HG03108 (cell line): Measurements from ENCODE around the gene NELL1.

Experiments
- ATAC-seq: cut with Tn5 transposase; IDR thresholded peaks from one replicate; pipeline ENCODE4 v1.9.1; 2021; ENCODE audit warnings: moderate library complexity; ENCODE audit not compliant: unreplicated experiment

The NELL1 gene

DNA sequence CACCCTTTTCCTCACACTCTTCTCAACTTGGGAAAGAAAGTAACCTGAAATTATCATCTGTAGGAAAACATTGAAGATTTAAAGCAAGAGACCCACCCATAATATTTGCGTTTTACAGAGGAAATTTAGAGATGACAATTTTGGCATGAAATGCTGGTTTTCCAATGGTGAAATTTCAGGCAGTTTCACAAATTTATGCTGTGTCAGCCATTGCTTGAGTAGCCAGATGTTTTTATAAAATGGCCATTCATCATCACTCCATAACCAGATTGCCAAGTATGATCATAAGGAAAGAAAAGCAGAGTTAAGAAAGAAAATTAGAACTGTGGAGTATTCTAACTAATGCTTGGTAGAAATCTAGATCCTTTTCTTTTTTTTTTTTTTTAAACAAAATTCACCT is 732.9 kb downstream of the NELL1 start:
- ATAC-seq = no peak

DNA sequence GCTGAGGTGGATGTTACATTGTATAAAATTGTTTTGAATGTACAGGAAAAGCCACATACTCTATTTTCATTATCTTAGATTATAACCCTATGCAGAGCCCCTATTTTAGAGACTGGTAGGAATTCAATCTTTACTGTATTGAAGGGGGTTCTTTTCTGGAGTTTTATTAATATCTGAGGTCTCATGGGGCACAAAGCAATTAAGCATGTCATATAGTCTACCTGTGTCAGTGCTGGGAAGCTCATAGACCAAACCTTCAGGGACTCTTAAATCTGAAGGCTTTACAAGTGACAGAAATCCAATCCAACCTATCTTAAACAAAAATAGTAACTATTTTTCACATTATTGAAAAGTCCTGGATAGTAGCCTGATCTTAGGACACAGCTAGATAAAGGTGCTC is 733.7 kb downstream of the NELL1 start:
- ATAC-seq = no peak

DNA sequence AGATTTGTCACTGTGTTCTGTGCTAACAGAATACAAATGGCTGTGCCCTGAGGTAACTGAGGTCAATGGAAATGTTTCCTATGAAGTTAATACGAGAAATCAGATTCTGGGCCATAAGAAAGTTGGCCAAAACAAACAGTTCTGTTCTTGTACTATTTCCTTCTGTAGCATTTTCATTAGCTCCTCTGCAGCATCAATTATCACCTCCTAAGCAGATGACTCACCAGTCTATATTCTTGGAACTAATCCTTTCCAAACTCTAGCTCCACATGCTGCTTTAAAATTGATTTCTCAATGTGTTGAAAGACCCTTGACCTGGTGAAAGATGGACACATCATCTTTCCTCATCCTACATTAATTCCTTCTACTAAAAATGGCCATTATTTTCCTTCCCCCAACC is 736.0 kb downstream of the NELL1 start:
- no peak for ATAC-seq

DNA sequence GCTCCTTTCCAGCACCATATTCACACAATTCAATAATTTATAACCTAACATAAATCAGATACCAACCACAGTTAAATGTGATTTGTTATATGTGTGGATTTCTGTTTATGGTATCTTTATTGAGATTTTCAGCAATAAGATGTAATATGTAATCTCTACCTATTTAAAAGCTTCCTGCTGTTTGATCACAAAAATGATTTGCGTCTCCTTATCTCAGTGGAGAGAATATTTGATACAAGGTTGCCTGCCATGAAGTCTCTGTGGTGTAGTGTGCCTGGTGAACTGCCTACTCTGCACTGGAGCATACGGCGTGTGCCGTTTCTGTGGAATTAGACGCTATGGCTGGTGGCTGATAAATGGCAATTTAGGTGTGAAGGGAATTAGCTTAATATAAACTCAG is 741.1 kb downstream of the NELL1 start:
- ATAC-seq = no peak

DNA sequence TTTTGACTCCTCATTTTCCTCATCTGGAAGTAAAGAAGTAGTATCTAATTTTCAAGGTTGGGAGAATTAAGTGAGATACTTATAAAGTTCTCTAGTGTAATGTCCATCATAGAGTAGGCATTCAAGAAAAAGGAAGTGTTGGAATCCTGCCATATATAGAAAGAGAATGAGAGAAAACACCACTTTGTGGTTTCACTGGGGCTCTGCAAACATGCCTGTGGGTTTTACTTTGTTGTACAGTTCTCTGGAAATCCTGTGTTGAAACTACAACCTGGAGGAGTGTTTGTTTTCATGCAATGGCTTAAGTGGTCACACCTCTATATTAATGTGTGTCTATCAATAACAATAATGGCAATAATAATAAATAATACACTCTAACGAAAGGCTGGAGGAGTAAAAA is 741.7 kb downstream of the NELL1 start:
- ATAC-seq = no peak

DNA sequence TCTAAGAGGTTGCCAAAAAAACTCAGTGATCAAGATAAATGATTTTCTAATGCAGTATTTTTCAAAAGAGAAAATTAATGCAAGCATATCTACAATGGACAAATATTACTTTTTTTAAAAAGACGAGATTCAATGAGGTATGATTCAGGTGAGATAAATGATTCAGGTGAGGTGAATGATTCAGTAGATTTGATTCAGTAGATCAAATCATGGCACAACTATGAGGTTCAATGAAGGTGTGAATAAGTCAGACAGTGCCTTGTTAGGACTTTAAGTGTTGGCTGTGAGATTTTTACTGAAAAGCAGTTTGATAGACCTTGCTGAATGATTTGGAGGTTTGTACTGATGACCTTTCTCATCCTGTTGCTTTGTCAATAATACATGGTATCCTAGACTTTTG is 742.2 kb downstream of the NELL1 start:
- no peak for ATAC-seq

DNA sequence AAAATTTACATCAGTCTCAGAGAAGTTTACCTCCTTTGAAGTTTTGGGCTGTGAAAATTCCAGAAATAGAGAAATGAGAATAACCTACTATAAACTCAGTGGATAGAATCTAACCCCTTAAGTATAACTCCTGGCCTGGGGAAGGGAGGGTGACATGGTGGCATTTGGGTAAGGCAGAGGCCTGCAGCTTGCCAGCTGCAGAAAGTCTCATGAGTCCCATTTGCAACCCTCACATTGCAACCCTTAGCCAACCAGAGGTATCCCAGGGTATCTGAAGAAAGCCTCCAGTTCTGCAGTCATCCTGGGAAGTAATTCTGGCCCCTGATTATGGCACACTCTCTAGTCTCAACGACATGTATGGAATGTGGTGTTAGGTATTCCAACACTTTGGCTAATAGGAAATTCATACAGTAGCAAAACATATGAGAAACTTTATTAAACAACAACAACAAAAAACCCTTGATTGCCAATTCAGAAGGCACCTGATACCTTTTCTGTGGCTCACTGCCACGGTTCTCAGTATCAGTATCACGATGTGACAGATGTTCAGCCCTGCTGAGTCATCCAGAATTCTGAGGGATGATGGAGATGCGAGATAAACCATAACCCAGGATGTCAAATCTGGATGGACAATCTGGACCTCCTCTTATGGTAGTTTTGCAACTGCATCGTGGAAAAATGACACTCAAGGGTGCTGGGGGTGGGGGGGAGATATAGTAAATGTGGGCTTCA is 743.4 kb downstream of the NELL1 start:
- ATAC-seq = no peak

DNA sequence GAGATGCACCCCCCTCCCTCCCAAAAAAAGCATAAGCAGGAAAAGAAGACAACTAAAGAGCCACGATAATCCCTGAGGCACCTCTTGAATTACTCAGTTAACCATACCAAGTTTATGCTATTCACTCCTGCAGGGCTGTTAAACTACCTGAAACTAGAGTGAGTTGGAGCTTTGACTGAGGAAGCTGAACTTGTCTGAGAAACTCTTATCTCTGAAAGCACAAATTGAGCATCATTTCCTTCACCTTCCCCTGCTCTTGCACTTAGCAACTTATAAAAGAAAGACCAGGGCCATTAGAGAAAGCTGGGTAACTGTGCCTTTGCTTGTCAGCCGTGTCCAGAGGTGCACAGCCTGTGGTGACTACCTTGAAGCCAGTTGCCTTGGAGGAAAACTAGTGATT is 745.6 kb downstream of the NELL1 start:
- no peak for ATAC-seq

DNA sequence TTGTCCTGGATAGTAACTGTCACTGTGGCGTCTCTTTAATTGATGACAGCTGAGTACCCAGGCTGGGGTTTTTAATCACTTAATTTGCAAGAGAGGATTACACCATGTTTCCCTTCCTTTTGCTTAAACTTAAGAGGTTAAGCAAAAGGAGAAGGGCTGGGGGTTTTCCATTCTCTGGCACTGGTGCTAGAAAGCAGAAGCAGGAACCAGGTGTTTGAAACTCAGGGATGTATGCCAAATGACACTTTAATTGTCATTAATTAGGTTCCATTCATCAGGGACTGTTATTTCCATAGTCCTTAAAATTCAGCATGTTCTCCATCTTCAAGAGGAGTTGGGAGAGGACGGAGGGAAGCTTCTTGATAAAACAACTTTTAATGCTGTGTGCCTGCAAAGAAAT is 746.2 kb downstream of the NELL1 start:
- ATAC-seq = no peak

DNA sequence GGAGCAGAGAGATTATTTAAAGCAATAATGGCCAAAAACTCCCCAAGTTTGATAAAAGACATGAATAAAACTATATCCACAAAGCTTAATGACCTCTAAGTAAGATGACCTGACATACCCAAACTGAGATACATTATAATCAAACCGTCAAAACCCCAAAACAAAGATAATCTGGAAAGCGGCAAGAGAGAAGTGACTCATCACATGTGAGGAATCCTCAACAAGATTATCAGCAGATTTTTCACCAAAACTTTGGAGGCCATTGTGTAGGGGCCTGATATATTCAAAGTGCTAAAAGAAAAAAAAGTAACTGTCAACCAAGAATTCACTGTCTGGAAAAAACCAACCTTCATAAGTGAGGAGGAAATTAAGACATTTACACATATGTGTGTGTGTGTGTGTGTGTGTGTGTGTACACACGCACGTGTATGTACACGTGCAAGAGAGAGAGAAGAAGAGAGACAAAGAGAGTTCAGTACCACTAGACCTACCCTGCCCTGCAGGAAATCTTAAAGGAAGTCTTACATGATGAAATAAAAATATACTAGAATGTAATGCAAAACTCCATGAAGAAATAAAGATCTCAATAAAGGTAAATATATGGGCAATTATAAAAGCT is 752.4 kb downstream of the NELL1 start:
- no peak for ATAC-seq

DNA sequence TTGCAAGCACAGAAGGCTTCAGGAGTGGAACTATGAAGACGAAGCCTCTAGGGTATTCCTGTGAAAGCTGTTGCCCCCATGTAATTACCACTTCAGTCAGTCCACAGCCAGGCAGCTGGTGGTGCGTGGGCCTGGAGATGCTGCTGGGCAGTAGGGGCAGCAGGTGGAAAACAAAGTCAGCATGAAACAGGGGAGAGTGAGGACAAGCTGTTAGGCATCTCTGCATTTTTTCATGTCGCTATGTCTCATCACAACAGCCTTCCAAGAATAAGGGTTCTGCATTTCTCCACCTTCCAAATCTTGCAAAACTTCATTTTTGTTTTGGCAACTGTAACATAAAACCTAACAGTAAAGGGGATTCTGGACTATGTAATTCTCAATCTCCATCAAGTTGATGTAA is 757.5 kb downstream of the NELL1 start:
- no peak for ATAC-seq

DNA sequence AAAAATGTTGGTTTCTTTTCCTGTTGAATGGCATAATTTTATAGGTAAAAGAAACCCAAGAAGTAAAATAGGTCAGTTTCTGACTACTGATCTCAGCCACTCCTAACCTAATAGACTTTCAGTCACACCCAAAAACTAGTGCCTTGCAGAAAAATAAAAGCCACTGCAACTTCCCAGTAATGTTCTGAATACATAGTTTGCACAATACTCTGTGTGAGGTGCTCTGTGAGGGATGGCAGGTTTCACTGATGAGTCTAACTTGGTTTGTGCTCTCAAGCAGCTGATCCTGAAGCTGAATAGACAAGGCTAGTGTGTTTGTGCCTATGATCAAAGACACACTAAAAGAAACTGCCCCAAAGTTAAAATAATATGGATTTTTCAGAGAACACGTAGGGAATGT is 758.3 kb downstream of the NELL1 start:
- ATAC-seq = no peak

DNA sequence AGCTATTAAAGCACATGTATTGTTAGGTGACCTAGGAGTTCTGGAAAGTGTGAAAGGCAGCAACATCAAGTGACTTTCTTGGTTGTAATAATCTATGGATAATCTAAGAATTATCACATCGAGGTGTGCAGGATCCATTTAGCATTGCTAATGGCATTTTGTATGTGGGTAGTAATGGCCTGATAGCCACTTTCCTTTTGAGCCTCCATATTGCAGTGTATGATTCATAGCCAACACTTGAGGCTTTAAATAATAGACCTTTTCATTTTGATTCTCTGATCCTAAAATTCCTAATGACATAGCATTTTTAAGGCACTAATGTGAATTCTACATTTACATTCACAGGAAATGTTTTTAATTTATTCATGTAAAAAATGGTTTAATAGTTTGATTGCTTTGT is 759.4 kb downstream of the NELL1 start:
- no peak for ATAC-seq

DNA sequence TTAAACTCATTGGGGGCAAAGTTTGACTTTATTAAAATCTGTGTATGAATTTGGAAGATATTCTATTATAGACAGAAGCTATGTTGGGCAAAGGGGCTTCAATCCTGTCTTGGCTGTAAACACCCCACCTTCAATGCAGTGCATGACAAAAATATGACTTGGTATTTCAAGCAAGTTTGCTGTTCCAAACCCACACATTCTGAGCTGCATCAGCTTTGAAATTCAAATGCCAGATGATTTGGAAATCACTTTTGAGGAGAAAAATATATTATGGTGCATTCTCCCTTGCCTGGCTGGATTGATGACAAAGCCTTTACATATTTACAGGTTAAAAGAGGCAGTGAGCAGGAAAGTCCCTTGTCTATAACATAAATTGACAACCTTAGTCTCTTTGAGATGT is 760.0 kb downstream of the NELL1 start:
- ATAC-seq = no peak

DNA sequence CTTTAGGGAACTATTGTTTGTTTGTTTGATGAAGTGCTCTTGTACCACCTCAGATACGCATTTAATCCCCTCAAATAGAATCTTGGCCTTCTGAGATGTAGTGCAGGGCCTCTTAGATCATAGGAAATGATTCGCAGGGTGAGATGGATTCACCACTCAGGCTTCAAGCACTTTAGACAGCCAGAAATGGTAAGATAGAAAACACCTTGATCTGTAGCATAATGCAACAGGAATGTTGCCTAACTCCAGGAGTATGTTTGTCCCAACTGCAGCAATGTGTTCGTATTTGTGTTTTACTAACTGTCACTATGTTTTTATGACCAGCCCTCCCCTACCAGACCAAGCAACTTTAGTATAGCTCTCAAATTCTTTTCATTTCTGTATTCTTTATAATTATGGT is 761.2 kb downstream of the NELL1 start:
- no peak for ATAC-seq

DNA sequence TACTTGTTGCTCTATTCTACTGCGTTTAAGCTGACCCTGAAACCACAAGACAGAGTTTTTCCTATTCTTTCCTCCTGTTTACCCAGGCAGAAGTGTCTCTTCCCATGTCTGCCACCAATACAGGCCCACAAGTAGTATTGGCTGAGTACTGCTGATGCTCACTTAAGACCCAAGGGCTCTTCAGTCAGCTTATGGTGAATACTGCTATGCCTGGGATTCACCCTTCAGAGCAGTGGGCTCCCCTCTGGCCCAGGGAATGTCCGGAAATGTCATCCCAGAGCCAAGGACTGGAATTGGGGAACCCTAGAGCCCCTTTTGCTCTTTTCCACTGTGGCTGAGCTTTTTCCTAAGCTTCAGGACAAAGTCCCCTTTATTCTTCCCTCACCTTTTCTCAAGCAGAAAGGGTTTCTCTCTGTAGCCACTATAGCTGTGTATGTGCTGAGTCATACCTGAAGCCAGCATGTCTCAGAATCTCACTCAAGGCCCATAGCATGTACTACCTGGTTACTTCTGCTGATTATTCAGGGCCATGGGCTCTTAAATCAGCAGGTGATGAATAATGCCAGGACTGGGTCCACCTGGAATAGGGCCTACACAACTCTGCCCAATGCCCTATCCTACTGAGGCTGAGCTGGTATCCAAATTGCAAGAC is 777.7 kb downstream of the NELL1 start:
- no peak for ATAC-seq

DNA sequence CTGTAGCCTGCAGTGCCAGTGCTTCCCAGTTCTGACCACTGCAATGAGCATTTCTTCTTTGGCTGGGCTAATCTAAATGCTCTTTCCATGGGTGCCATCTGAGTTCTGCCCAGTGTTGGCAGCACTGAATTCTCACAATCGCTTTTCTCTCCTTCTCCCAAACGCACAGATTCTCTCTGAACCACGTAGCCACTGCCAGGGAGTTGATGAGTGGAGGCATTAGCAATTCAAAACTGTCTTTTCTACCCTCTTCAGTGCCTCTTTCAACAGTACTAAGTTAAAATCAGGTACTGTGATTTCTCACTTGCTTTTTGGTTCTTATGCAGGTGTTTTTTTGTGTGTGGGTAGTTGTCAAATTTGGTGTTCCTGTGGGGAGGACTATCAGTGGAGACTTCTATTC is 778.5 kb downstream of the NELL1 start:
- ATAC-seq = no peak

DNA sequence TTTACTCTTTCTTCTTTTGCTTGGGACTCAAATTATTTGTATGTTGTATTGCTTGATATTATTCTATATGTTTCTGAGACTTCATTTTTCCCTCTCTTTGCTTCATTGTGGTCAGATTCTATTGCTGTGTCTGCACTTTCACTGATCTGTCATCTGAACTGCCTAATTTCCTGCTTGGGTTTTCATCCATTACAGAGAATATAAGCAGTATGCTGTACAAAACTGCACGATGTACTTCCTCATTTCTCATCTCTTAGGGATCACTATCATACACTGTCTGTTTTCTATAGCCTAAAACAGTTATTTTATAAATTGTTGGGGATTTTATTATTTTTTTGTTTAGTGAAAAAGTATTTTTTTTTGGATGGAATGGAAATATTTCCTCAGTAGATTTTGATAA is 786.8 kb downstream of the NELL1 start:
- no peak for ATAC-seq

DNA sequence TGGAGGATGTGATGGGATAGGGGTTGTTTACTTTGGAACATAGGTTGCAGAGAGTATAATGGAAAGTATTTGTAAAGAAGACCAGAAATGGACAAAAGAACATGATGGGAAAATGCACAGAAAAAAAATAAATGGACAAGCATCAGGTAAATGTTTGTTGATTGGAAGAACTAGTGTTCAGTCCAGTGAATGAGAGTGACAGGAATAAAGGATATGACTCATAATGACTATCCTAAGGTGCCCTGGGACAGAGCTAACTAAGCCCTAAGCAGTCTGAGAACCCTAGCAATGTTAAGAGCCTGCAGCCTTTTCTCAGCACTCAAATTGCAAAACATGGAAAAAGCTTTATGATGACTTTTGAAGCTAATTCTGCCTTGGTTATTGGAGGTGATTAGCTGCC is 790.7 kb downstream of the NELL1 start:
- ATAC-seq = no peak

DNA sequence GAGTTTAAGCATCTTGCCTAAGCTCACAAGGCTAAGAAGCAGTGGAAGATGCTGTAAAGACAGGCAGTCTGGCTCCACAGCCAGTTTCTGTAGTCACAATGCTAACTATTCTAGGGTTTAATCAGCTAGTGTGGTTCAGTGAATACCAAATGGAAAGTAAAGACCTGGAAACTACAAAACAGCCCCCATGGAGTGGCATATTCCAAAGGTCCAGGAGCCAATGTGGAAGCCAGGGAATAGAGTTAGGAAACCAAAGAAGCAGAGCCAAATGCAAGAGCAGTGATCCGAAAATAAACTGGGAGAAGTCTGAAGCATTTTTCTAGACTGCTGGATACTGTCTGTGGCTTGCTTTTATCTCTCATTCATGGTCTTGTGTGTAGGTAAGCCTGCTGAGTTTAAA is 792.3 kb downstream of the NELL1 start:
- ATAC-seq = no peak

DNA sequence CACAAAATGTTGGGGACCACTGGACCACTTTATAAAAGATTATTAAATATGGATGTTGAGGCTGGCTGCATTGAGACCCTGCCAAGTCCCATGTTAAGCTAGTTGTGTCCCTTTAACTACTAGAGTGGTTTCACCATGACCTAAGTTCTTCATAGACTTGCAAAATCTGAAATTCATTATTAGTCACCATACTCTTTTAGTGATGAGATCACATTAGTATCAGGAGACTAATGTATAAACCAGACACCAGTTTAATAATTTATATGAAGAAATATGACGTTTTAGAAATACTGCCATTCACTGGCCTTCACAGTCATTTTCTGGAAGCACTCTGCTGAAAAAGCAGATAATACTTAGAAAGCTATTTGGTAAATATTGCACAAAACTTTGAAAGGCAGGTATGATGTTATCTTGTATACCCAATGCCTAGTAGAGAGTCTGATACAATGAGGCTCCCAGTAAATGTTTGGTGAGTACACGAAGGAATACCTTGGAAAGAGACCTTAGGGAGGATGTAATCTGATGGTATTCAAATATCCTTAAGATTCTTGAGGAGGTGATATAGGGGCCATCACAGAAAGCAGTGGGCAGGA is 795.3 kb downstream of the NELL1 start:
- no peak for ATAC-seq

DNA sequence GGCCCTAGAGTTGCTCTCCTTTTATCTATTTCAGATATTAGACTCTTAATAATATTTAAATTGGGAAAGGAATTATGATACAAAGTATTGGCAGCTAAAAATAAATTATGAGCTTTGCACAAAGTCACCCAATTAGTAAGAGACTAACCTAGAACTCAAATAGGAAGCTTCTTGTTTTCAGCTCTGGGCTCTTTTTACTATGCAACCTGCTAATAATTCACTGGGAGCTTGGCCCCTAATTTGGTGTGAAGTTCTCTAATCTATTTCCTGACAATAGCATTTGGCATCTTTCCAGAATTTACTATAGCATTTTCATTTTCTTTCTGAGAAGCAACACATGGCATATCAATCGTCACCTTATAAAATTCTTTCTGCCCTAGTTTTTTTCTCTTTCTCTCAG is 795.8 kb downstream of the NELL1 start:
- no peak for ATAC-seq
